ENCODE data around the gene KCNAB2.

The KCNAB2 gene

DNA sequence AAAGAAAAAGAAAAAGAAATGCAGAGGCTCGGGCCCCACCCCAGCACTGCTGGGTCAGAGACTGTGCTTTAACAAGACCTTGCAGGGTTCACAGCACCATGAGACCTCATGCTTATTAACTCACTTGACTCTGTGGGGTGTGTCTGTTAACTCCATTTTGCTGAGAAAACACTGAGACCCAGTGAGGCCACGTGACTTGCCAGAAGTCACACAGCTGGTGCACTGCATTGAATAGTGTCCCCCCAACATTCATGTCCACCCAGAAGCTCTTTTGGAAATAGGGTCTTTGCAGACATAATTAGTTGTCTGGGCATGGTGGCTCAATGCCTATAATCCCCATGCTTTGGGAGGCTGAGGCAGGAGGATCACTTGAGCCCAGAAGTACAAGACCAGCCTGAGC lies 94.7 kb downstream of the KCNAB2 start:
- no peak overlapping the region for H3K9ac ChIP-seq (ENCODE audit: low read length)
- no peak overlapping the region for H3K4me2 ChIP-seq (ENCODE audit: low read depth, low read length)
- H2AFZ ChIP-seq (ENCODE audit: low read length) = no peak overlapping the region
- H3K4me3 ChIP-seq (ENCODE audit: low read length) = no peak overlapping the region
- TF ChIP-seq EZH2 (optimal IDR thresholded peaks at IDR 0.05; ENCODE audit: low read depth, low read length) = no peak
- TF ChIP-seq, protein P1, sequence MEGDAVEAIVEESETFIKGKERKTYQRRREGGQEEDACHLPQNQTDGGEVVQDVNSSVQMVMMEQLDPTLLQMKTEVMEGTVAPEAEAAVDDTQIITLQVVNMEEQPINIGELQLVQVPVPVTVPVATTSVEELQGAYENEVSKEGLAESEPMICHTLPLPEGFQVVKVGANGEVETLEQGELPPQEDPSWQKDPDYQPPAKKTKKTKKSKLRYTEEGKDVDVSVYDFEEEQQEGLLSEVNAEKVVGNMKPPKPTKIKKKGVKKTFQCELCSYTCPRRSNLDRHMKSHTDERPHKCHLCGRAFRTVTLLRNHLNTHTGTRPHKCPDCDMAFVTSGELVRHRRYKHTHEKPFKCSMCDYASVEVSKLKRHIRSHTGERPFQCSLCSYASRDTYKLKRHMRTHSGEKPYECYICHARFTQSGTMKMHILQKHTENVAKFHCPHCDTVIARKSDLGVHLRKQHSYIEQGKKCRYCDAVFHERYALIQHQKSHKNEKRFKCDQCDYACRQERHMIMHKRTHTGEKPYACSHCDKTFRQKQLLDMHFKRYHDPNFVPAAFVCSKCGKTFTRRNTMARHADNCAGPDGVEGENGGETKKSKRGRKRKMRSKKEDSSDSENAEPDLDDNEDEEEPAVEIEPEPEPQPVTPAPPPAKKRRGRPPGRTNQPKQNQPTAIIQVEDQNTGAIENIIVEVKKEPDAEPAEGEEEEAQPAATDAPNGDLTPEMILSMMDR (IDR thresholded peaks at IDR 0.05; ENCODE audit: low read length) = no peak
- no peak for TF ChIP-seq EZH2phosphoT487 (IDR thresholded peaks at IDR 0.05; ENCODE audit: low read length)
- no peaks in the 10 kb centered on the region for H3K4me1 ChIP-seq (ENCODE audit: low read length)
- no peaks in the 10 kb centered on the region for H3K79me2 ChIP-seq (ENCODE audit: low read length)
- H3K9me2 ChIP-seq (replicated peaks; ENCODE audit: insufficient read depth, low read length) = no peaks in the 10 kb centered on the region
- peaks cover 91% of the 10 kb centered on the region for H3K27me3 ChIP-seq (replicated peaks; ENCODE audit: insufficient read depth, low read length)
- no peaks in the 10 kb centered on the region for H3F3A ChIP-seq (ENCODE audit: insufficient read depth, low read length)
- H3K27ac ChIP-seq (ENCODE audit: low read length) = no peak overlapping the region
- H4K20me1 ChIP-seq (ENCODE audit: insufficient read depth, low read length) = no peaks in the 10 kb centered on the region
- no peaks in the 10 kb centered on the region for H3K36me3 ChIP-seq (replicated peaks; ENCODE audit: insufficient read depth, low read length)
- no peaks in the 10 kb centered on the region for H3K9me3 ChIP-seq (replicated peaks; ENCODE audit: insufficient read depth, low read length)
- no peak for DNase-seq

DNA sequence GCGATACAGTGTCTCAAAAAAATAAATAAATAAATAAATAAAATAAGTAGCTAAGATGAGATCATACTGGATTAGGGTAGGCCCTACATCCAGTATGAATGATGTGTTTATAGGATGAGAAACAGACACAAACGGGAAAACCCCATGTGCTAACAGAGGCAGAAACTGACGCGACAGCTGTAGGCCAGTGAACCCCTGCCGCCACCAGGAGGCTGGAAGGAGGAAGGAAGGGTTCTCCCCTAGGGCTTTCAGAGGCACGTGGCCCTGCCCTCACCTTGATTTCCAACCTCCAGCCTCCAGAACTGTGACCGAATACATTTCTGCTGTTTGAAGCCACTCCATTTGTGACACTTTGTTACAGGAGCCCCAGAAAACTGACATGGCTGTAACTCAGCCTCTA lies 95.9 kb downstream of the KCNAB2 start:
- Histone ChIP-seq H3K27ac (ENCODE audit: low read length) (no peak overlapping the region), H3K4me1 (ENCODE audit: low read length) (no peaks in the 10 kb centered on the region), H3F3A (ENCODE audit: insufficient read depth, low read length) (no peaks in the 10 kb centered on the region), H3K4me2 (ENCODE audit: low read depth, low read length) (no peak overlapping the region), H3K36me3 (replicated peaks; ENCODE audit: insufficient read depth, low read length) (no peaks in the 10 kb centered on the region), H2AFZ (ENCODE audit: low read length) (no peak overlapping the region), H3K79me2 (ENCODE audit: low read length) (no peaks in the 10 kb centered on the region), H3K9me3 (replicated peaks; ENCODE audit: insufficient read depth, low read length) (no peaks in the 10 kb centered on the region), H3K9me2 (replicated peaks; ENCODE audit: insufficient read depth, low read length) (no peaks in the 10 kb centered on the region), H4K20me1 (ENCODE audit: insufficient read depth, low read length) (no peaks in the 10 kb centered on the region), H3K9ac (ENCODE audit: low read length) (no peak overlapping the region), H3K27me3 (replicated peaks; ENCODE audit: insufficient read depth, low read length) (peaks cover 91% of the 10 kb centered on the region), H3K4me3 (ENCODE audit: low read length) (no peak overlapping the region)
- no peak for TF ChIP-seq EZH2phosphoT487 (IDR thresholded peaks at IDR 0.05; ENCODE audit: low read length)
- TF ChIP-seq EZH2 (optimal IDR thresholded peaks at IDR 0.05; ENCODE audit: low read depth, low read length) = no peak
- TF ChIP-seq, protein P1 (IDR thresholded peaks at IDR 0.05; ENCODE audit: low read length) = peak; percentile 28
- peak; percentile 53 for DNase-seq

DNA sequence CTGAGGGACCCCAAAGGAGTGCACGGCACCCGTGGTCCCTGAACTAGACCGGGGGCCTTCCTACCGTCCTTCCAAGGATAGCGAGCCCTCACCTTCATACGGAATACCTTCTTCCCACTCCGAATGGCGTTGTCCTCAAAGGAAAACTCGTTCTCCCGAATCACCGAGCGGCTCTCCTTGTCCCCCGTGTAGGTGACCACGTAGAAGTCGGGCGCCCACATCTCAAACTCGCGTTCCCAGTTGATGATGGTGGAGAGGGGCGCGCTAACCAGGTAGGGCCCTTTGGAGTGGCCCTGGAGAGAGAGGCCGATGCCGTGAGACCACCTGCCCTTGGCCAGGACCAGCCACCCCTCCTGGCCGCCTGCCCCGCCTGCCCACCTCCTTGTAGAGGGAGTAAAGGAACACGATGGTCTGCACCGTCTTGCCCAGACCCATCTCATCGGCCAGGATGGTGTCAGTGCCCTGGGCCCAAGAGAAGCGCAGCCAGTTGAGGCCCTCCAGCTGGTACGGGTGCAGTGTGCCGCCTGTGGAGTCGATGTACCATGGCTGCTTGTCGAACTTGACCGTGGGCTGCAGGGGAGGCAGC lies 96.4 kb downstream of the KCNAB2 start:
- H4K20me1 ChIP-seq (ENCODE audit: insufficient read depth, low read length) = no peaks in the 10 kb centered on the region
- no peak overlapping the region for H3K4me3 ChIP-seq (ENCODE audit: low read length)
- no peaks in the 10 kb centered on the region for H3F3A ChIP-seq (ENCODE audit: insufficient read depth, low read length)
- peaks cover 91% of the 10 kb centered on the region for H3K27me3 ChIP-seq (replicated peaks; ENCODE audit: insufficient read depth, low read length)
- no peaks in the 10 kb centered on the region for H3K9me3 ChIP-seq (replicated peaks; ENCODE audit: insufficient read depth, low read length)
- H3K4me1 ChIP-seq (ENCODE audit: low read length) = no peaks in the 10 kb centered on the region
- H3K27ac ChIP-seq (ENCODE audit: low read length) = no peak overlapping the region
- no peaks in the 10 kb centered on the region for H3K79me2 ChIP-seq (ENCODE audit: low read length)
- H3K9me2 ChIP-seq (replicated peaks; ENCODE audit: insufficient read depth, low read length) = no peaks in the 10 kb centered on the region
- DNase-seq = no peak
- no peak for TF ChIP-seq EZH2 (optimal IDR thresholded peaks at IDR 0.05; ENCODE audit: low read depth, low read length)
- no peak for TF ChIP-seq EZH2phosphoT487 (IDR thresholded peaks at IDR 0.05; ENCODE audit: low read length)
- TF ChIP-seq, protein P1 (IDR thresholded peaks at IDR 0.05; ENCODE audit: low read length) = no peak
- H2AFZ ChIP-seq (ENCODE audit: low read length) = no peak overlapping the region
- H3K36me3 ChIP-seq (replicated peaks; ENCODE audit: insufficient read depth, low read length) = no peaks in the 10 kb centered on the region
- no peak overlapping the region for H3K4me2 ChIP-seq (ENCODE audit: low read depth, low read length)
- H3K9ac ChIP-seq (ENCODE audit: low read length) = no peak overlapping the region

Measured in MM.1S (cell line).